ENCODE results near the gene PRSS33.
A peak's percentile ranks its signal among the peaks of the same experiment; 100 is the strongest.

Gene PRSS33

DNA sequence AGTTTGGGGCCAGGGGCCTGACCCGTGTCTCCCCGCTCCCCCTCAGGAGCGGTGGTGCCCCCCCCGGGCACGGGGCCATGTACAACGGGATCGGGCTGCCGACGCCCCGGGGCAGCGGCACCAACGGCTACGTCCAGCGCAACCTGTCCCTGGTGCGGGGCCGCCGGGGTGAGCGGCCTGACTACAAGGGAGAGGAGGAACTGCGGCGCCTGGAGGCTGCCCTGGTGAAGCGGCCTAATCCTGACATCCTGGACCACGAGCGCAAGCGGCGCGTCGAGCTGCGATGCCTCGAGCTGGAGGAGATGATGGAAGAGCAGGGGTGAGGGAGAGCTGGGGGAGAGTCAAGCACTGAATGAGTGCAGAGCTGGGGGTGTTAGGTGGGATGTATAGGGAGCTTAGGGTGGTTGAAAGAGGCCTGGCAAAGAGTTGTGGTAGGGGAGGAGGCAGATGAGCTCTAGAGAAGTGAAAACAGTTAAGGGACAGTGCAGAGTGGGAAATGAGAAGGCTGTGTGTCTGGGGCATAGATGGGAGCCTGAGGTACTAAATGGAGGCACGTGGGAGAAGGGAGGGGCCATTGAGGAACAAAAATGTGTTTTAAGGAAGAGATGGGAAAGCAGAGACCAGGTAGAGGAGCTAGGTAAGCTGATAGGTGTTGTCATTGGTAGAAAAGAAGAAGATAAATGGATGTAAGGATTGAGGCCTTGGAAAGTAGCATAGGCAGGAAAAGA is 30.9 kb downstream of the PRSS33 start:
- Histone ChIP-seq H3K4me3 (ENCODE audit: extremely low read depth, insufficient read depth, low read length, poor library complexity, severe bottlenecking) (no peak overlapping the region), H3K27ac (ENCODE audit: low read depth, low read length, severe bottlenecking) (no peak overlapping the region), H3K4me1 (ENCODE audit: control insufficient read depth, insufficient read depth, low read length, poor library complexity, severe bottlenecking) (peaks cover 10% of the 10 kb centered on the region), H3K36me3 (ENCODE audit: control insufficient read depth, insufficient read depth, low read length) (peaks cover 75% of the 10 kb centered on the region), H3K9me3 (ENCODE audit: control insufficient read depth, low read length) (no peaks in the 10 kb centered on the region)
- WGBS, 2 experiments (ENCODE audit: insufficient coverage in 2 of 2), result 97% methylated on average over 30 of the region's 30 CpGs

- H3K4me3 ChIP-seq (ENCODE audit: extremely low read depth, insufficient read depth, low read length, poor library complexity, severe bottlenecking), result peak overlapping the region; percentile 90
- H3K27ac ChIP-seq (ENCODE audit: low read depth, low read length, severe bottlenecking), result no peak overlapping the region
- H3K36me3 ChIP-seq (ENCODE audit: control insufficient read depth, insufficient read depth, low read length), result peaks cover 62% of the 10 kb centered on the region
- 64 to 68% methylated on average over 3 of the region's 3 CpGs for WGBS, 2 experiments (ENCODE audit: insufficient coverage in 2 of 2)
- no peaks in the 10 kb centered on the region for H3K9me3 ChIP-seq (ENCODE audit: control insufficient read depth, low read length)
- peaks cover 16% of the 10 kb centered on the region for H3K4me1 ChIP-seq (ENCODE audit: control insufficient read depth, insufficient read depth, low read length, poor library complexity, severe bottlenecking)
Observed at GRCh38 chr16:2755158-2755557, 32.2 kb downstream of the PRSS33 start.

DNA sequence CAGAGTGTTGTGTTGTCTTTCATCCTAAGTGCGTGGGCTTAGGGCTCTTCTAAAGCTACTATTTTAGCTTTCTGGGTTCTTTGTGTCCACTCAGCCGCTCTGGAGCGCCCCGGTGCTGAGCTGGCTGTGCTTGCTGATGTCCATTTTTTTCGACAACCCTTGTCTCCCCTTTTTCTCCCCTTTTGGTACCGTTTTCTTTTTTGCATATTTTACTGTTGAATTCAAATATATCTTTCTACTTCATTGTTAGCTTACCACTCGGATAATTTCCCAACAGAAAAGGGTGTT is 33.7 kb downstream of the PRSS33 start:
- H3K4me3 ChIP-seq (ENCODE audit: extremely low read depth, insufficient read depth, low read length, poor library complexity, severe bottlenecking), result peak overlapping the region; percentile 90
- no peaks in the 10 kb centered on the region for H3K9me3 ChIP-seq (ENCODE audit: control insufficient read depth, low read length)
- WGBS, 2 experiments (ENCODE audit: insufficient coverage in 2 of 2), result 0% methylated on average over 4 of the region's 7 CpGs
- H3K27ac ChIP-seq (ENCODE audit: low read depth, low read length, severe bottlenecking), result peak overlapping the region; percentile 100
- peaks cover 16% of the 10 kb centered on the region for H3K4me1 ChIP-seq (ENCODE audit: control insufficient read depth, insufficient read depth, low read length, poor library complexity, severe bottlenecking)
- H3K36me3 ChIP-seq (ENCODE audit: control insufficient read depth, insufficient read depth, low read length), result peaks cover 47% of the 10 kb centered on the region

GRCh38 chr16:2752850-2753732 is 34.3 kb downstream of the PRSS33 start:
- peaks cover 41% of the 10 kb centered on the region for H3K36me3 ChIP-seq (ENCODE audit: control insufficient read depth, insufficient read depth, low read length)
- H3K27ac ChIP-seq (ENCODE audit: low read depth, low read length, severe bottlenecking), result peak overlapping the region; percentile 100
- WGBS, 2 experiments (ENCODE audit: insufficient coverage in 2 of 2), result 0 to 1% methylated on average over 33 to 36 of the region's 82 CpGs
- no peaks in the 10 kb centered on the region for H3K9me3 ChIP-seq (ENCODE audit: control insufficient read depth, low read length)
- peaks cover 16% of the 10 kb centered on the region for H3K4me1 ChIP-seq (ENCODE audit: control insufficient read depth, insufficient read depth, low read length, poor library complexity, severe bottlenecking)
- H3K4me3 ChIP-seq (ENCODE audit: extremely low read depth, insufficient read depth, low read length, poor library complexity, severe bottlenecking), result peak overlapping the region; percentile 90

- Histone ChIP-seq H3K36me3 (ENCODE audit: control insufficient read depth, insufficient read depth, low read length) (peaks cover 33% of the 10 kb centered on the region), H3K4me3 (ENCODE audit: extremely low read depth, insufficient read depth, low read length, poor library complexity, severe bottlenecking) (peak within 1 kb of the TSS; percentile 90), H3K9me3 (ENCODE audit: control insufficient read depth, low read length) (no peaks in the 10 kb centered on the region), H3K27ac (ENCODE audit: low read depth, low read length, severe bottlenecking) (peak within 1 kb of the TSS; percentile 100), H3K4me1 (ENCODE audit: control insufficient read depth, insufficient read depth, low read length, poor library complexity, severe bottlenecking) (peaks cover 16% of the 10 kb centered on the region)
- WGBS, 2 experiments (ENCODE audit: insufficient coverage in 2 of 2), result 0 to 1% methylated on average over 85 to 89 of the region's 99 CpGs
Observed at GRCh38 chr16:2752035-2752849, 35.1 kb downstream of the PRSS33 start, which contains the start of gene SRRM2. Gene SRRM2 (plus strand): TSS chr16:2752638. CDS start chr16:2756365, 3,727 bp downstream.

GRCh38 chr16:2751577-2752034 is 35.8 kb downstream of the PRSS33 start:
- 27 to 28% methylated on average over 21 to 23 of the region's 23 CpGs for WGBS, 2 experiments (ENCODE audit: insufficient coverage in 2 of 2)
- Histone ChIP-seq H3K27ac (ENCODE audit: low read depth, low read length, severe bottlenecking) (peak overlapping the region; percentile 100), H3K4me3 (ENCODE audit: extremely low read depth, insufficient read depth, low read length, poor library complexity, severe bottlenecking) (peak overlapping the region; percentile 90), H3K9me3 (ENCODE audit: control insufficient read depth, low read length) (no peaks in the 10 kb centered on the region), H3K4me1 (ENCODE audit: control insufficient read depth, insufficient read depth, low read length, poor library complexity, severe bottlenecking) (peaks cover 16% of the 10 kb centered on the region), H3K36me3 (ENCODE audit: control insufficient read depth, insufficient read depth, low read length) (peaks cover 27% of the 10 kb centered on the region)

DNA sequence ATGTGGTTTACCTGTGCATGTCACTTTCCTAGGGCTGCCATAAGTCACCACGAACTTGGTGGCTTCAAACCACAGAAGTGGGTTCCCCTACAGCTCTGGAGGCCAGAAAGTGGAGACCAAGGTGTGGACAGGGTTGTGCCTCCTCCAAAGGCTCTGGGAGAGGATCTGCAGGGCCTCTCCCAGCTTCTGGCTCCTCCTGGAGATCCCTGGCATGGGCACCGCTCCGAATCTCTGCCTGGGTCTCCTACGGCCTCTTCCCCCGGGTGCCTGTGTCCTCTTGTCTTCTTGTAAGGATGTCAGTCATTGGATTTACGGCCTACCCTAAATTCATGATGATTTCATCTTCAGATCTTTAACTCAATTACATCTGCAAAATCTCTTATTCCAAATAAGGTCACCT is 37.4 kb downstream of the PRSS33 start:
- H3K27ac ChIP-seq (ENCODE audit: low read depth, low read length, severe bottlenecking), result no peak overlapping the region
- WGBS, 2 experiments (ENCODE audit: insufficient coverage in 2 of 2), result 92 to 94% methylated on average over 4 to 6 of the region's 6 CpGs

DNA sequence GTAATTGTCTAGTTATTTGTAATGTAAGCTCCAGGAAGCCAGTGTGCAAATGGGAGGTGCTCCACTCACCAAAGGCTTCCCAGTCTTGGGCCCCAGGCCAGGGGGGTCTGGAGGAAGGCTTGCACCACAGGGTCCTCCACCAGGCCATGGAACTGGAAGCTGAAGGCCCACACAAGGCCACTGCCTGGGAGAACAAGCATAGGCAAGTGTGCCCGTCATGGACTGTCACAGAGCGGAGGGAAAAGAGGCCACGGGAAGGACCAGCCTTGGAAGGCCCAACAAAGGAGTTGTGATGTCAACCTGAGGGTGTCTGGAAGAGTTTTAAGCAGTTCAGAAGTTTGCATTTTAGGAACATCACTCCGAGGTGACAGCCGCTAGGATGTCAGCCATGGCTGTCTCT is 37.9 kb downstream of the PRSS33 start:
- Histone ChIP-seq H3K4me1 (ENCODE audit: control insufficient read depth, insufficient read depth, low read length, poor library complexity, severe bottlenecking) (peaks cover 9% of the 10 kb centered on the region), H3K9me3 (ENCODE audit: control insufficient read depth, low read length) (no peaks in the 10 kb centered on the region), H3K27ac (ENCODE audit: low read depth, low read length, severe bottlenecking) (no peak overlapping the region), H3K4me3 (ENCODE audit: extremely low read depth, insufficient read depth, low read length, poor library complexity, severe bottlenecking) (no peak overlapping the region), H3K36me3 (ENCODE audit: control insufficient read depth, insufficient read depth, low read length) (peaks cover 9% of the 10 kb centered on the region)
- 95 to 99% methylated on average over 4 to 5 of the region's 5 CpGs for WGBS, 2 experiments (ENCODE audit: insufficient coverage in 2 of 2)

More for the DNA sequence above, 37.4 kb downstream of the PRSS33 start:
- H3K4me1 ChIP-seq (ENCODE audit: control insufficient read depth, insufficient read depth, low read length, poor library complexity, severe bottlenecking), result peaks cover 13% of the 10 kb centered on the region
- no peak overlapping the region for H3K4me3 ChIP-seq (ENCODE audit: extremely low read depth, insufficient read depth, low read length, poor library complexity, severe bottlenecking)
- H3K9me3 ChIP-seq (ENCODE audit: control insufficient read depth, low read length), result no peaks in the 10 kb centered on the region
- H3K36me3 ChIP-seq (ENCODE audit: control insufficient read depth, insufficient read depth, low read length), result peaks cover 11% of the 10 kb centered on the region

GRCh38 chr16:2748757-2749455 is 38.5 kb downstream of the PRSS33 start:
- Histone ChIP-seq H3K36me3 (ENCODE audit: control insufficient read depth, insufficient read depth, low read length) (peaks cover 3% of the 10 kb centered on the region), H3K9me3 (ENCODE audit: control insufficient read depth, low read length) (no peaks in the 10 kb centered on the region), H3K27ac (ENCODE audit: low read depth, low read length, severe bottlenecking) (no peak overlapping the region), H3K4me1 (ENCODE audit: control insufficient read depth, insufficient read depth, low read length, poor library complexity, severe bottlenecking) (peaks cover 7% of the 10 kb centered on the region), H3K4me3 (ENCODE audit: extremely low read depth, insufficient read depth, low read length, poor library complexity, severe bottlenecking) (no peak overlapping the region)
- 98 to 100% methylated on average over 5 to 7 of the region's 7 CpGs for WGBS, 2 experiments (ENCODE audit: insufficient coverage in 2 of 2)

GRCh38 chr16:2745961-2746360 is 41.4 kb downstream of the PRSS33 start:
- peaks cover 1% of the 10 kb centered on the region for H3K4me1 ChIP-seq (ENCODE audit: control insufficient read depth, insufficient read depth, low read length, poor library complexity, severe bottlenecking)
- no peaks in the 10 kb centered on the region for H3K9me3 ChIP-seq (ENCODE audit: control insufficient read depth, low read length)
- 89 to 90% methylated on average over 8 of the region's 9 CpGs for WGBS, 2 experiments (ENCODE audit: insufficient coverage in 2 of 2)
- no peaks in the 10 kb centered on the region for H3K36me3 ChIP-seq (ENCODE audit: control insufficient read depth, insufficient read depth, low read length)
- no peak overlapping the region for H3K4me3 ChIP-seq (ENCODE audit: extremely low read depth, insufficient read depth, low read length, poor library complexity, severe bottlenecking)
- H3K27ac ChIP-seq (ENCODE audit: low read depth, low read length, severe bottlenecking), result no peak overlapping the region

All from mesodermal cell (in vitro differentiated cells).